GM13977 (cell line): Measurements from ENCODE around the gene SPECC1.

Experiments used
- DNase-seq: peaks from one replicate; pipeline ENCODE4 v3.0.0; 2012; ENCODE audit warnings: low spot score
- in situ Hi-C: fragments of 300-500 bp; cut with MboI; formaldehyde crosslinking; loops from one replicate; pipeline ENCODE4 v1.12.0; 2022; ENCODE audit warnings: low sequenced_read_pairs, low pct_unique_long_range_greater_than_20kb, mixed read lengths, inconsistent platforms; ENCODE audit not compliant: unreplicated experiment
- TF ChIP-seq, protein P1 (sequence below): IDR thresholded peaks from 2 replicates; pipeline ENCODE4 v1.5.1; 2012; ENCODE audit warnings: mild to moderate bottlenecking, control low read depth; ENCODE audit not compliant: insufficient read depth; ENCODE audit errors: extremely low read depth, missing control alignments

Gene SPECC1

DNA sequence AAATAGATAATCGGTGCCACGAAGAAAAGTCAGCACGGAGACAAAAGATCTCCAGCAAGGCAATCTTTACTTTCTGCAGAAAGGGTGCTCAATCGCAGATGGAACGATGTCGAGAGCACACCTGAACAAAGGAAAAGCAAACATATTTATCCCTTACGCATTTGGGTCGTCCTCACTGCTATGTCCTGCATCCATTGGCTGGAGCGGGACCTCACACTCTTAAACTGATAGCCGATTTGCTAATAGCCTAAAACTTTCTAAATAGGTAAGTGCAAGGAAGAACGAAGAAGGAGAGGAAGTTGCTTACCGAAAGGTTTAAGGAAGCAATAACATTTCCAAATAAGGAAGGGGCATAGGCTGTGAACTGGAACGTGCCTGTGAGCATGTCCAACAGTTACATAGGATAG, 30.4 kb upstream of the SPECC1 start:
- DNase-seq: no peak
- in situ Hi-C loops: no loop called here
- TF ChIP-seq, protein P1, sequence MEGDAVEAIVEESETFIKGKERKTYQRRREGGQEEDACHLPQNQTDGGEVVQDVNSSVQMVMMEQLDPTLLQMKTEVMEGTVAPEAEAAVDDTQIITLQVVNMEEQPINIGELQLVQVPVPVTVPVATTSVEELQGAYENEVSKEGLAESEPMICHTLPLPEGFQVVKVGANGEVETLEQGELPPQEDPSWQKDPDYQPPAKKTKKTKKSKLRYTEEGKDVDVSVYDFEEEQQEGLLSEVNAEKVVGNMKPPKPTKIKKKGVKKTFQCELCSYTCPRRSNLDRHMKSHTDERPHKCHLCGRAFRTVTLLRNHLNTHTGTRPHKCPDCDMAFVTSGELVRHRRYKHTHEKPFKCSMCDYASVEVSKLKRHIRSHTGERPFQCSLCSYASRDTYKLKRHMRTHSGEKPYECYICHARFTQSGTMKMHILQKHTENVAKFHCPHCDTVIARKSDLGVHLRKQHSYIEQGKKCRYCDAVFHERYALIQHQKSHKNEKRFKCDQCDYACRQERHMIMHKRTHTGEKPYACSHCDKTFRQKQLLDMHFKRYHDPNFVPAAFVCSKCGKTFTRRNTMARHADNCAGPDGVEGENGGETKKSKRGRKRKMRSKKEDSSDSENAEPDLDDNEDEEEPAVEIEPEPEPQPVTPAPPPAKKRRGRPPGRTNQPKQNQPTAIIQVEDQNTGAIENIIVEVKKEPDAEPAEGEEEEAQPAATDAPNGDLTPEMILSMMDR: no peak

DNA sequence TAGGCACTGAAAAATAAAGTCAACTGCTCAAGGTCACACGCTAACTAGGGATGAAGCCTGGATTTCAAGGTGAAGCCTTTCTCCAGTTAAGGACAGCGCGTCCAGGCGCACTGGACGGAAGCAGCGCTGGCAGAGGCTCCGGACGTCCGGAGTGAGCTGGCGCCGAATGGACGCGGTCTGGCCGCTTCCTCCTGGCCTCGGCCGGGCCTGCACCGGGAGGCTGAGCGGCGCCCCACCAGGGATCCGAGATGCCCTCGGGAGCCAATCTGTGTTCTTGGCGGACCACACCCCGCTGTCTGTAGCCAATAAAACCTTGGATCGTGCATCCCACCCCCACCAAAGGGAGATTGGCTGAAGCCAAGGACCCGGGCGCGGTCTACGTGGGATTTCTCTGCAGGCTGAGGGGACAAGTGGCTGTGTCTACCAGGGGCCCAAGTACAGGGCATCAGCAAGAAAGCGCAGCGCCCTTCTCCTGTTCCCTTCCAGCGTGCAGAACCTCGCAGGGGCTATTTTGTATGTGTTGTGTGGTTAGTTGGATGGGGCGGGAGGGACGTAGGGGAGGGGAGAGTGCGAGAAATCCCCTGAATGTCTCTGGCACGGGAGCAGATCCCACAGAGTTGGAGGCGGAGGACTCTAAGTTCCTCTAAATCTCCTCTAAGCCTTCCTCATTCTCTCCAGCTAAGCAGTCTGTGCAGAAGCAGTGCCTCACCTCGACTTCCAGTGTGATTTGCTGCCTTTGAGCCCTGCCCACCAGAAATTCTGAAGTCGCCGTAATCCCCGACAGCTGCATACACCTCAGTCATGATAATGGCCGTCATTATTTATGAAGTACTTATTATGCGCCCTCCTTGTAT, 29.0 kb upstream of the SPECC1 start:
- TF ChIP-seq, protein P1: no peak
- no peak for DNase-seq
- in situ Hi-C loops: no loop called here

DNA sequence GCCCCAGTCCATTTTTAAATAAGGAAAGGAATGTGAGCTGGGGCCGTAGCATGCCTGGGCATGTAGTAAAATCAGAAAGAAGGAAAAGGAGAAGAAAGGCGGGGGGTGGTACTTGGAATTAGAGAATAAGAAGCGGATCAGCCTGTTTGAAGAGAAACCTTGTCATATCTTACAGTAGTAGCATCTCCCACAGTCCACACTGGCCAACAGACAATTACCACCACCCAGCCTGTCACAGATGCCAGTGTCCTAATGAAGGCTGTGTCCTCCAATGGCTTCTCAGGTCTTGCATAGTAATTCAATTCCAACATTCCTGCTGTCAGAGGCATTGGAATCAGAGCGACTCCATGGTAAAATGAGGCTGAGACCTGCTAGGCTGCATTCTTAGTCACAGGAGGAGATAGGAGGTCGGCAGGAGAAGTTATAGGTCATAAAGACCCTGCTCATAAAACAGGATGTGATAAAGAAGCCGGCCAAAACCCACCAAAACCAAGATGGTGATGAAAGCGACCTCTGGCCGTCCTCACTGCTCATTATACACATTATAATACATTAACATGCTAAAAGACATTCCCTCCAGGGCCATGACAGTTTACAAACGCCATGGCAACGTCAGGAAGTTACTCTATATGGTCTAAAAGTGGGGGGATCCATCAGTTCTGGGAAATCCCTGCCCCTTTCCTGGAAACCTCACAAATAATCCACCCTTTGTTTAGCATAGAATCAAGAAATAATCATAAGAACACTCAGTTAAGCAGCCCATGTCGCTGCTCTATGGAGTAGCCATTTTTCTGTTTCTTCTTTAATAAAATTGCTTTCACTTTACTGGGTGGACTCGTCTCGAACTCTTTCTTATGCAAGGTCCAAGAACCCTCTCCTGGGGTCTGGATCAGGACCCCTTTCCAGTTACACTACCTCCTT, 22.0 kb upstream of the SPECC1 start:
- in situ Hi-C loops: no loop called here
- TF ChIP-seq, protein P1: no peak
- DNase-seq: no peak

DNA sequence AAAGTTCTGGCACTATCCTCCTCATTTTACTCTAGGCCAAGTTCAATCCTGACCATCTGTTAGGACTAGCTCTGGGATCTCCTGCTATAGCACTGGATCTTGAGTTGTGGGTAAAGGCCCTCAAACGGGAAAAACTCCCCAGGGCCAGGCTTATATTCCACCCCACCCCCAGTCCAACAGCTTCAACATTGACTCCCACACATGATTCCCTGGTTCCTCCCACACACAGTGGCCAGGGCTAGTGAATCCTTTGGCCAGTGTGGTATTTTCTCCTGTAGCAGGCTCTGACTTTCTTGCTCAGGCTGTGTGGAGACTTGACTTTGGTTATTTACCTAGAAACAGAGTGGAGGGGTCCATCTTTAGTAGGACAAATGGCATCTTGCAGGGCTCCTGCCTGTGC, 21.3 kb upstream of the SPECC1 start:
- no peak for DNase-seq
- TF ChIP-seq, protein P1: no peak
- in situ Hi-C loops: no loop called here

DNA sequence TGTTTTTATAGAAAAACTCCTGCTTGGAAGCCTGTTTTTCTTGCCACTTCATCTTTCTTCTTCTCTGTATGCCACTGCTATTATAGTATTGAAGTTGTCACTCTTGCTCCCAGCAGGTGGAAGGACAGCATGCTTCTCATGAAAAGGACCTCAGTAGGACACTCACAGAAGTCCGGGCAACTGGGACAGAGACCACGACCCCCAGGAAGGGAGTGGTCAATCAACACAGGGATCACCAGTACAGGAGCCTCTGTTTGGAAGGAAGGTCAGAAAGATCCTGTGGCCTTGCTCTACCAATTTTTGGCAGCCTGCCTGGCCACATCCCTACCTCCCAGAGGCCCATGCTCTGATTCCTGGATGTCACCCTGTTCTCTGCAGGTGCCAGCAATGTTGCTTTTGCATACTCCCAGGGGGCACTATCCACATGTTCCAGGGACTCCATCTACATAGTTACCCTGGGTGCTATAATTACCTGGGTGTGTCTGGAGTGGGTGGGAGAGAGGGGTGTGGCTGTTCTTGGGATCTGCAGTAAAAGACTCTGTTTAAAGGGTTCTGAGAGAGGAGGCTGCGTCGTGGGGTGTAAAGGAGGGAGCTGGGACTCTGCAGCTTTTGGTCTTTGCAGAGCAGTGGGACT, 17.8 kb upstream of the SPECC1 start:
- in situ Hi-C loops: loop anchor here (5.0 kb wide), 1 partner anchor 121 kb away; no protein-coding TSS in a partner anchor
- TF ChIP-seq, protein P1: no peak
- no peak for DNase-seq

- TF ChIP-seq, protein P1: peak; percentile 82
- in situ Hi-C loops: loop anchor here (5.0 kb wide), 1 partner anchor 119 kb away; no protein-coding TSS in a partner anchor
- DNase-seq: peak; percentile 67
Measured at GRCh38 chr17:19992803-19993713, 16.1 kb upstream of the SPECC1 start.
